Cerebellar nuclear complex (tissue), 1 donor: Measurements from ENCODE around the gene PTPN6.

ENCODE experiments used
- DNase-seq, 2 experiments: peaks; one replicate each; lab custom pipeline; 2025; lab: John Stamatoyannopoulos, UW

PTPN6 gene

GRCh38 chr12:6970096-6970527, 19.0 kb downstream of the PTPN6 start:
- DNase-seq: no peak

GRCh38 chr12:6974180-6974579, 23.0 kb downstream of the PTPN6 start:
- no peak for DNase-seq

GRCh38 chr12:6975297-6976032, 24.3 kb downstream of the PTPN6 start:
- DNase-seq: no peak

- DNase-seq: no peak
Measured at GRCh38 chr12:6977653-6978052, 26.5 kb downstream of the PTPN6 start.

GRCh38 chr12:6978188-6978587, 27.0 kb downstream of the PTPN6 start:
- no peak for DNase-seq

GRCh38 chr12:6978611-6979011, 27.5 kb downstream of the PTPN6 start:
- DNase-seq: no peak

GRCh38 chr12:6979021-6979420, 27.9 kb downstream of the PTPN6 start:
- DNase-seq: no peak

GRCh38 chr12:6979453-6979852, 28.3 kb downstream of the PTPN6 start:
- no peak for DNase-seq

GRCh38 chr12:6980075-6980474, 28.9 kb downstream of the PTPN6 start:
- DNase-seq: no peak

GRCh38 chr12:6980740-6981139, 29.6 kb downstream of the PTPN6 start:
- no peak for DNase-seq

- no peak for DNase-seq
Measured at GRCh38 chr12:6981152-6982052, 30.2 kb downstream of the PTPN6 start.

- no peak for DNase-seq
Measured at GRCh38 chr12:6982532-6982931, 31.4 kb downstream of the PTPN6 start.

- DNase-seq: peak in 1 of 2 experiments; percentile 29
Measured at GRCh38 chr12:6987956-6988553, 36.9 kb downstream of the PTPN6 start.

- DNase-seq: peak; percentile 43 to 69
Measured at GRCh38 chr12:6996040-6996441, 44.9 kb downstream of the PTPN6 start.

GRCh38 chr12:6998715-6999451, 47.7 kb downstream of the PTPN6 start:
- DNase-seq: no peak

- DNase-seq: no peak
Measured at GRCh38 chr12:7001921-7002591, 50.9 kb downstream of the PTPN6 start.

GRCh38 chr12:7004287-7004803, 53.2 kb downstream of the PTPN6 start:
- no peak for DNase-seq

GRCh38 chr12:7004840-7005239, 53.7 kb downstream of the PTPN6 start:
- no peak for DNase-seq

- DNase-seq: no peak
Measured at GRCh38 chr12:7005311-7005710, 54.2 kb downstream of the PTPN6 start.

- DNase-seq: no peak
Measured at GRCh38 chr12:7006639-7007038, 55.5 kb downstream of the PTPN6 start.

- no peak for DNase-seq
Measured at GRCh38 chr12:7008864-7009263, 57.7 kb downstream of the PTPN6 start.
